SK-N-SH treated with all-trans-retinoic acid at 6 μM for 48 hours (cell line): ENCODE data around the gene DPF3.

Experiments
- ATAC-seq: fragments of 200-7000 bp; cut with Tn5 transposase; 3 replicates; pipeline ENCODE4 v1.9.1; 2020; ENCODE audit warnings: mild to moderate bottlenecking, moderate library complexity
- ARNTL ChIP-seq: fragments of 450-650 bp; formaldehyde crosslinking; IDR thresholded peaks from 2 replicates; pipeline ENCODE4 v1.5.0; 2020; ENCODE audit warnings: low read depth, mild to moderate bottlenecking, moderate library complexity, borderline replicate concordance
- BACH2 ChIP-seq: fragments of 250-450 bp; sonication (Bioruptor Pico); IDR thresholded peaks from 2 replicates; pipeline ENCODE4 v1.9.0; 2021; ENCODE audit warnings: mild to moderate bottlenecking, borderline replicate concordance
- CREB5 ChIP-seq: fragments of 250-450 bp; sonication (Bioruptor Pico); IDR thresholded peaks from 2 replicates; pipeline ENCODE4 v1.5.1; 2020; ENCODE audit warnings: low read depth, mild to moderate bottlenecking, moderate library complexity
- CSDC2 ChIP-seq: fragments of 250-450 bp; sonication (Bioruptor Pico); IDR thresholded peaks from 2 replicates; pipeline ENCODE4 v1.5.0; 2020; ENCODE audit warnings: mild to moderate bottlenecking, moderate library complexity
- ESRRG ChIP-seq: fragments of 250-450 bp; sonication (Bioruptor Pico); IDR thresholded peaks from 2 replicates; pipeline ENCODE4 v1.6.1; 2021; ENCODE audit warnings: mild to moderate bottlenecking
- GLIS3 ChIP-seq: fragments of 250-450 bp; sonication (Bioruptor Pico); IDR thresholded peaks from 2 replicates; pipeline ENCODE4 v1.5.0; 2020; ENCODE audit warnings: mild to moderate bottlenecking, moderate library complexity
- ISL1 ChIP-seq: fragments of 250-450 bp; sonication (Bioruptor Pico); IDR thresholded peaks from 2 replicates; pipeline ENCODE4 v2.1.2; 2022; ENCODE audit warnings: mild to moderate bottlenecking, moderate library complexity
- OSR1 ChIP-seq: fragments of 250-450 bp; sonication (Bioruptor Pico); IDR thresholded peaks from 2 replicates; pipeline ENCODE4 v1.8.0; 2022; ENCODE audit warnings: moderate library complexity, mild to moderate bottlenecking, inconsistent platforms
- PATZ1 ChIP-seq: fragments of 250-450 bp; sonication (Bioruptor Pico); IDR thresholded peaks from 2 replicates; pipeline ENCODE4 v1.8.0; 2020; ENCODE audit warnings: mild to moderate bottlenecking, moderate library complexity, borderline replicate concordance
- POU6F1 ChIP-seq: fragments of 250-450 bp; sonication (Bioruptor Pico); IDR thresholded peaks from 2 replicates; pipeline ENCODE4 v1.8.0; 2021; ENCODE audit warnings: low read depth, mild to moderate bottlenecking, moderate library complexity, borderline replicate concordance
- PPARA ChIP-seq: fragments of 250-450 bp; sonication (Bioruptor Pico); IDR thresholded peaks from 2 replicates; pipeline ENCODE4 v1.5.0; 2020; ENCODE audit warnings: mild to moderate bottlenecking, borderline replicate concordance
- RARB ChIP-seq: fragments of 250-450 bp; sonication (Bioruptor Pico); IDR thresholded peaks from 2 replicates; pipeline ENCODE4 v1.8.0; 2021; ENCODE audit warnings: mild to moderate bottlenecking, moderate library complexity
- TCF4 ChIP-seq: fragments of 250-450 bp; sonication (Bioruptor Pico); IDR thresholded peaks from 2 replicates; pipeline ENCODE4 v1.8.0; 2021; ENCODE audit warnings: mild to moderate bottlenecking, moderate library complexity, borderline replicate concordance
- TOX ChIP-seq: fragments of 250-450 bp; sonication (Bioruptor Pico); IDR thresholded peaks from 2 replicates; pipeline ENCODE4 v1.8.0; 2021; ENCODE audit warnings: mild to moderate bottlenecking, moderate library complexity, borderline replicate concordance
- TSHZ2 ChIP-seq: fragments of 250-450 bp; sonication (Bioruptor Pico); IDR thresholded peaks from 2 replicates; pipeline ENCODE4 v1.5.0; 2020; ENCODE audit warnings: mild to moderate bottlenecking, moderate library complexity
- ZC3H10 ChIP-seq: fragments of 250-450 bp; sonication (Bioruptor Pico); IDR thresholded peaks from 2 replicates; pipeline ENCODE4 v1.5.1; 2021; ENCODE audit warnings: mild to moderate bottlenecking, moderate library complexity
- ZFP3 ChIP-seq: fragments of 250-450 bp; sonication (Bioruptor Pico); IDR thresholded peaks from 2 replicates; pipeline ENCODE4 v1.5.0; 2020; ENCODE audit warnings: mild to moderate bottlenecking, moderate library complexity
- ZFP30 ChIP-seq: fragments of 450-650 bp; formaldehyde crosslinking; IDR thresholded peaks from 2 replicates; pipeline ENCODE4 v1.5.0; 2022; ENCODE audit warnings: mild to moderate bottlenecking, moderate library complexity
- ZNF565 ChIP-seq: fragments of 450-650 bp; formaldehyde crosslinking; conservative IDR thresholded peaks from 2 replicates; pipeline ENCODE4 v1.5.0; 2020; ENCODE audit warnings: low read depth, mild to moderate bottlenecking, moderate library complexity
- ZNF70 ChIP-seq: fragments of 450-650 bp; formaldehyde crosslinking; IDR thresholded peaks from 2 replicates; pipeline ENCODE4 v1.5.0; 2020; ENCODE audit warnings: mild to moderate bottlenecking, moderate library complexity
- ZNF8 ChIP-seq: fragments of 450-650 bp; formaldehyde crosslinking; IDR thresholded peaks from 2 replicates; pipeline ENCODE4 v1.5.0; 2020; ENCODE audit warnings: mild to moderate bottlenecking, moderate library complexity

DPF3 gene

GRCh38 chr14:72657214-72657921 lies 236.5 kb downstream of the DPF3 start:
- TF ChIP-seq CSDC2 (CRISPR knock-in tag) (no peak), TSHZ2 (no peak), TCF4 (CRISPR knock-in tag) (no peak), ZNF565 (CRISPR knock-in tag) (no peak), PPARA (CRISPR knock-in tag) (no peak), ZFP3 (no peak), ZNF70 (no peak), ZFP30 (no peak), TOX (no peak), ZC3H10 (CRISPR knock-in tag) (no peak), ZNF8 (CRISPR knock-in tag) (no peak)
- ATAC-seq: no peak

GRCh38 chr14:72653026-72653425 lies 240.9 kb downstream of the DPF3 start:
- peak; percentile 73 for ATAC-seq
- no peak for TF ChIP-seq PATZ1 (CRISPR knock-in tag)
- TF ChIP-seq CSDC2 (CRISPR knock-in tag): no peak
- TF ChIP-seq ZNF70: no peak
- no peak for TF ChIP-seq RARB
- no peak for TF ChIP-seq TCF4 (CRISPR knock-in tag)
- TF ChIP-seq ZC3H10 (CRISPR knock-in tag): no peak
- TF ChIP-seq ZNF565 (CRISPR knock-in tag): no peak
- TF ChIP-seq CREB5 (CRISPR knock-in tag): no peak
- TF ChIP-seq PPARA (CRISPR knock-in tag): no peak
- no peak for TF ChIP-seq TSHZ2
- no peak for TF ChIP-seq ZNF8 (CRISPR knock-in tag)
- no peak for TF ChIP-seq ARNTL
- no peak for TF ChIP-seq OSR1 (CRISPR knock-in tag)
- no peak for TF ChIP-seq BACH2 (CRISPR knock-in tag)
- TF ChIP-seq GLIS3 (CRISPR knock-in tag): no peak
- TF ChIP-seq ESRRG (CRISPR knock-in tag): no peak
- no peak for TF ChIP-seq ZFP30
- TF ChIP-seq ISL1: no peak
- TF ChIP-seq POU6F1 (CRISPR knock-in tag): no peak
